COLO668 (cell line): ENCODE measurements around the gene LYSMD2.

Experiments used
- DNase-seq: peaks from one replicate; lab custom pipeline; 2025; ENCODE audit not compliant: unreplicated experiment; lab: John Stamatoyannopoulos, UW

Gene LYSMD2

GRCh38 chr15:51720201-51720995 lies 17.1 kb downstream of the LYSMD2 start:
- DNase-seq: no peak

DNA sequence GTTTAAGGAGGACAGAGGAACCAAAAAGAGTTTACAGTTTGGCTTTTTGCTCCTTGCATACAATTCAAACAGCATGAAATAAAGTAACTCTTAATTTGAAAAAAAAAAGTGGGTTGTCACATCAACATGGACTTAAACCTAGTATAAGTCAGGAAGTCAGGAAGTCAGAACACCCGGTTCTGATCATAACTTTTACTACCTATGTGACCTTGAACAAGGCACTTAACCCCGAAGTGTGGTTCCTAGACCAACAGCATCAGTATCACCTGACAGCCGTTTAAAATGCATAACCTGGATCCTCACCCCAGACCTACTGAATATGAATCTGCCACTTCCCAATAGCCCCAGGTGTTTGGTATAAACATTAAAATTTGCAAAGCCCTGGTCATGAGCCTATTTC lies 18.7 kb downstream of the LYSMD2 start:
- no peak for DNase-seq

DNA sequence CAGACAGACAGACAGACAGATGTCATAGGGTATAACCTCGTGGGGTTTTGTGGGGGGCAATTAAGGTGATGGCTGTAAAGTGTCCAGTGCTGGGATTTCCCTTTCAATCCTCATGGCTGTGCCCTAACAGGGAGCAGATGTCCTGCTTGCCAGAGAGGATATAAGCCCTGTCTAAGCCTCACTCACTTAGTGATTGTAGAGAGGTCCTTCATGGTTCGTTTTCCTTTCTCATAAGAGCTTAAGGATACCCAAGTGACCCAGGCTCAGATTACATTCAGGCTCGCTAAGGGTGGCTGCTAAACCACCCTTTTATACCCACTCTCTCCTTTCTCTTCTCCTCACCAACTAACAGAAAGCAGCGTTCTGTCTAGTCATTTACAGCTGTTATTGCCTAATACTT lies 19.2 kb downstream of the LYSMD2 start:
- no peak for DNase-seq

DNA sequence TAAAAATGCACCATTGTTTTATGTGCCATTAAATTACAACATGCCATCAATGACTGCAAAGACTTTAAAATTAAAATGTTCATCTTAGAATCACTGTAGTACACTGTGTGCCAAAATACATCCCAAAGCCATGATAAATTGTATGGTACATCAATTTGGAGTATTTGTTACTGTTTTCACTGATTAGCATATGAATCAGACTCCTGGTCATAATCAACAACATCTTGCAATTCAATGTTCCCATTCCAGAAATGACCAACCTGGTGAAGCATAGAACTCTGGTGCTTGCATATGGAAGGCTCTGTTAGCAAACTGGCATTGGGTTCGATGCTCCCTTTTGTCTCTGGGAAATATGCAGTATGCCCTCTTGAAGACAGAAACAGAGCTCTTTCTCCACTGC lies 22.5 kb downstream of the LYSMD2 start:
- no peak for DNase-seq

DNA sequence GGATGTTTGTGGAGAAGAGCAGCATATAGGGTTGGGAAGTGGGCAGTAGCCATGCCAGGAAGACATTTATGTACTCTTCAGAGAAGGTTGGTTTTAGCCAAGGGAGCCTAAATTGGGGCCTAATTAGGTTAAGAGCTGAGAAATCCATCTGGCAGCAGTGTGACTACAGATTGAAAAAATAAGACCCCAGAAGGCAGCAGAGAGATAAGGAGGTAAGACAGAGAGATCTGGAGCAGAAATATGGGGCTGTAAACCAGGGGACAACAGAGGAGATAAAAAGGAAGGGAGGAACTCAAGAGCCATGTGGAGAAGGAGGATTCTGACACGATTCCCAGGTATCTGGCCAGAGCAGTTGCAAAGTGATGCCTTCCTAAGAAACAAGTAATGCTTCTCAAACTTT lies 23.3 kb downstream of the LYSMD2 start:
- DNase-seq: no peak

- DNase-seq: no peak
Observed at GRCh38 chr15:51709031-51709430, 28.4 kb downstream of the LYSMD2 start.

- peak; percentile 13 for DNase-seq
Observed at GRCh38 chr15:51708013-51708412, 29.4 kb downstream of the LYSMD2 start.

DNA sequence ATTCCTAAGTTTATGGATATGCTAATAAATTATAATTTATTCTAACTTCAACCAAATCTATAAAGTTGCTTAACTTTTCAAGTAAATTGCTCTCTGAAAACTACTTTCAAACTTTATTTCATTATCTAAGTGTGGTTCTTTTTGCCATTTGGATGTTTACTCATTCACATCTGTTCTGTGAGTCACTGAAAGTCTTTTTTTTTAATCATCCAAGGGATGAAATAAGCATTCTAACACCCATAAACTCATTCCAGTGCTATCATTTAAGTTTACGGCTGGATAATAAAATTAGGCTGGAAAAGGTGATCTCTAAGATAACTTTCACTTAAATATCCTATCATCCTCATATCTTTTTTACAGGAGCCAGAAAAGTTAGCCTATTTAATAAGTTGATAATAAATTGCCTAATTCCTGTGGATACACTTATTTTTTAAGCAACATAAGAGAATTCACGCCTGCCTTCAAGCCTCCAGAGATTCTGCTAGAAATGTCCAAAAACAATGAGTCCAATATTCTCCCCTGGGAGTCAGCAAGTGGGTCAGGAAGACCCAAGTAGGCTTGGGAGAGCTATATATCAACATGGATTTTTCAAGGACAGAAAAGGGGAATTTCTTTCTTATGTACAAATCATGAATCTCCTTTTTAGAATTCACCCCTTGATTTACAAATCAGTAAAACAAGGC lies 30.4 kb downstream of the LYSMD2 start:
- DNase-seq: no peak

GRCh38 chr15:51706291-51706690 lies 31.2 kb downstream of the LYSMD2 start:
- DNase-seq: no peak

- DNase-seq: no peak
Observed at GRCh38 chr15:51702710-51703109, 34.7 kb downstream of the LYSMD2 start.

DNA sequence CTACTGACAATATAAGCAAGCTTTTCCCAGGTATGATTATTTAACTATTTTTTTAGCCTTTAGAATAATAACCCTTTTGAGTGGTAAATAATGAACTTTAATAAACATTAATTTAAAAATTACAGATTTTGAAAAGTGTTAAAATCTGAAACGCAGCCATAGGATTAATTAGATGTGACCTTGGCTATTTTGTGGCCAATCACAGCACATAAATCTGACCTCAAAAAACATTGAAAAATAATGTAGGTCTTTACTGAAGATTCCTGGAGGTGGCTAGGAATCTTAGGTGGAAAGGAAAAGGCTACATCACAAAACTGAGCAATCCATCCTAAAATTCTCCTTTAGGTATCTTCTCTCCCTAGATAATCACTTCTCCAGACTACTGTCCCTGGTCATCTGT lies 38.1 kb downstream of the LYSMD2 start:
- DNase-seq: no peak

DNA sequence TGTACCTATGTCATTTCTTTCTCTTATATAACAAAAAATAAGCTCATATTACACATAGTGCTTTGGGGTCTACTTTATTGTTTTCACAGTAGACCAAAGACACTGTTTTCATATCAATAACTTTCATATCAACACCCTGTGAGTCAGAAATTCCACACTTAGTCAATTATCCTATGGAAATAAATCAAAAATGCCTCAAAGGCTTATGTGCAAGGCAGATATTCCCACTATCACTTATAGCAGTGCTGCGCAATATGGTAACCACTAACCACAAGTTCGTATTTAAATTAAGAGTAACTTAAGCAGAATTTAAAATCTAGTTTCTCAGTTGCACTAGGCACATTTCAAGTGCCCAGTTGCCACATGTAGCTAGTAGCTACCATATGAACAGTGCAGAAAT lies 40.3 kb downstream of the LYSMD2 start:
- DNase-seq: no peak

DNA sequence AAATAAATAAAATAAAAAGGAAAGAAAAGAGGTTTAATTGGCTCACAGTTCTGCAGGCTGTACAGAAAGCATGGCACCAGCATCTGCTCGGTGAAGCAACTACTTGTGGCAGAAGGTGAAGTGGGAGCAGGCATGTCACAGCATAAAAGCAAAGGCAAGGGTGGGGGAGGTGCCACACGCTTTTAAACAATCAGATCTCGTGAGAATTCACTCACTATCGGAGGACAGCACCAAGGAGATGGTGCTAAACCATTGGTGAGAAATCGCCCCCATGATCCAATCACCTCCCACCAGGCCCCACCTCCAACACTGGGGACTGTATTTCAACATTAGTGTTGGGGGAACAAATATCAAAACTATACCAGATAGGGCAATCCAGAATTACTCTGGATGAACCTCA lies 40.9 kb downstream of the LYSMD2 start:
- DNase-seq: no peak

DNA sequence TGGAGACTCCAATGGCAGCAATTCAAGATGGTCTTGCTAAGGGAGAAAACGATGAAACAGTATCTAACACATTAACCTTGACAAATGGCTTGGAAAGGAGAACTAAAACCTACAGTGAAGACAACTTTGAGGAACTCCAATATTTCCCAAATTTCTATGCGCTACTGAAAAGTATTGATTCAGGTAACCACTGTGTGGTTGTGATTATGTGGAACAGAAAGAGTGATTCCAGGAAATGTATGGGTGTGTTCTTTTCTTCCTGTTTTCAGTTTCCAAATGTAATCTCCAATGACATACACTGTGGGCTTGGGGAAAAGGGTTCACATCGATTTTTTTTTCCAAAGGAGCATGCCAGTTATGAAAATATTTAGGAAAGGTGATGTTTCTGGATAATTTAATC lies 45.3 kb downstream of the LYSMD2 start:
- DNase-seq: no peak

GRCh38 chr15:51688863-51689262 lies 48.6 kb downstream of the LYSMD2 start:
- DNase-seq: no peak

- DNase-seq: no peak
Observed at GRCh38 chr15:51687565-51687964, 49.9 kb downstream of the LYSMD2 start.

- peak; percentile 91 for DNase-seq
Observed at GRCh38 chr15:51681303-51681963, 56.0 kb downstream of the LYSMD2 start, which contains the start of gene SCG3. TSS of gene SCG3 (plus strand) at chr15:51681503. CDS start at chr15:51681756, 253 bp downstream.

DNA sequence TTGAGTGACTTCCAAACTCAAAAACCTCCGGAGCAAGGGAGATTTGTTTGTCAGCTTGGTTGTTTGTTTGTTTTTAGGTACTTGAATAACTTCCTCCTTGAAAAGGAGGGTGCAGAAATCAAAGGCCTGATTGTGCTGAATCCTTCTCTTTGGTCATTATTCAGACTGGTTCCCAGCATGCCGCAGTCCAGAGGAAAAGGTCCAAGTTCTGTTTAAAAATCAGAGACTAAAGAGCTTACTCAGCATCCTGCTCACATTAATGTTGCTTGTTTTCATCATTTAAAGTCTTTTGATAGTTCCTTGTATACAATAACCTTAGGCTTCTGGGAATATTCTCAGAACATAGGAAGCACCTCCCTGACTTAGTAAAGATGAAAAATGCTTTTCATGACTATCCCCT lies 57.1 kb downstream of the LYSMD2 start:
- DNase-seq: no peak

GRCh38 chr15:51678096-51678495 lies 59.4 kb downstream of the LYSMD2 start:
- no peak for DNase-seq

DNA sequence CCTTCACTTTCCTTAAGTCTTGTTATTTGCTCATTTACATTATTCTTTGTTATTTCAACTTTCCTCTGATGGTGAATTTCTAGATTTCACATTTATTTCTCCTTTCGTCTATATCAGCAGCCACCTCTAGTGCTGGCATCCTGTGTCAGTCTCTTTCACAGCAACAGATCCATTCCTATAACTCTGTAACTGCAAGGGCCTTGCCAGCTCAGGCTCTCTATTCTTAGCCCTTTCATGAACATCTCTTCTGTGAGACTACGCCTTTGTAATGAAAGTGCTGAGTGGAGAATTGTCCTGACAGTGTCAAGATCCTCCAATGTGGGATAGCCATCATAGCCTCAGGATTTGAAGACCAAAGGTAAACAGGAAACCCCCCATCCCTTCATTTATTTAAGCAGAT lies 60.0 kb downstream of the LYSMD2 start:
- no peak for DNase-seq

DNA sequence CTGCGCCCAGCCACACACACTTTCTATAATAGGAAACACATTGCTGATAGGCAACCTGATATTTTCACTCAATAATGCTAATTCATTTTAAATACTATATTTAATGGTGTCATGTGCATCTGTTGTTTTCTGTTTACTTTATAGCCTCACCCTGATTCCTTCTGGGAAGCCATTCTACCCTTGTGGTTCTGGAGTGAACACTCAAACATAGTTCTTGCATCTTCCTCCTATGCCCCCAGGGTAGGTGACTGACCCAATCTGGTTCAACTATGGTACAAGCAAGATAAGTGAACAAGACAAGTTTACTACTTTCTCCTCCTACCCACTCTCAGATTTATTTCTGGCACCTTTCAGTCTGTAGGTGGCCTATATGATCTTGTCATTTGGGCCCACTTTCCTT lies 60.4 kb downstream of the LYSMD2 start:
- no peak for DNase-seq

- DNase-seq: no peak
Observed at GRCh38 chr15:51675234-51675633, 62.2 kb downstream of the LYSMD2 start.
